GM18526 (cell line): Measurements from ENCODE around the gene MAP3K2.

Experiments used
- POLR2A ChIP-seq: IDR thresholded peaks from 3 replicates; pipeline ENCODE4 v1.6.1; 2011; ENCODE audit not compliant: insufficient read length; ENCODE audit errors: extremely low read depth

The MAP3K2 gene

GRCh38 chr2:127415593-127416505, 28.1 kb upstream of the MAP3K2 start:
- TF ChIP-seq POLR2A, result no peak

GRCh38 chr2:127414638-127415592, 27.1 kb upstream of the MAP3K2 start:
- no peak for TF ChIP-seq POLR2A

GRCh38 chr2:127413782-127414637, 26.2 kb upstream of the MAP3K2 start:
- no peak for TF ChIP-seq POLR2A

GRCh38 chr2:127413200-127413599, 25.4 kb upstream of the MAP3K2 start:
- no peak for TF ChIP-seq POLR2A

GRCh38 chr2:127411653-127412369, 24.0 kb upstream of the MAP3K2 start:
- TF ChIP-seq POLR2A, result no peak

GRCh38 chr2:127410871-127411652, 23.3 kb upstream of the MAP3K2 start:
- TF ChIP-seq POLR2A, result no peak

GRCh38 chr2:127408807-127409099, 21.0 kb upstream of the MAP3K2 start:
- no peak for TF ChIP-seq POLR2A

GRCh38 chr2:127408004-127408806, 20.4 kb upstream of the MAP3K2 start:
- no peak for TF ChIP-seq POLR2A

GRCh38 chr2:127407661-127408003, 19.9 kb upstream of the MAP3K2 start:
- no peak for TF ChIP-seq POLR2A

GRCh38 chr2:127407091-127407490, 19.3 kb upstream of the MAP3K2 start:
- no peak for TF ChIP-seq POLR2A

GRCh38 chr2:127406454-127406853, 18.7 kb upstream of the MAP3K2 start:
- no peak for TF ChIP-seq POLR2A

GRCh38 chr2:127405255-127405610, 17.5 kb upstream of the MAP3K2 start:
- no peak for TF ChIP-seq POLR2A
